ENCODE measurements around the gene FLYWCH2.
A peak's percentile ranks its signal among the peaks of the same experiment; 100 is the strongest.
"Not testable (repeated sequence)": the region's sequence is repeated elsewhere in the genome, so short reads cannot be mapped to it uniquely, and the experiment has no call there.

The FLYWCH2 gene

GRCh38 chr16:2931231-2931914, 48.4 kb downstream of the FLYWCH2 start:
- not testable (repeated sequence) for DNase-seq (ENCODE audit: low spot score in 2 of 2); H3K9me3 Mint-ChIP-seq; H3K27ac Mint-ChIP-seq; H3K4me3 Mint-ChIP-seq; ATAC-seq
- peaks cover 17% of the 10 kb centered on the region for H3K4me1 Mint-ChIP-seq
- peaks cover 57% of the 10 kb centered on the region for H3K36me3 Mint-ChIP-seq

- peaks cover 72% of the 10 kb centered on the region for H3K36me3 Mint-ChIP-seq
- ATAC-seq (no peak), DNase-seq (ENCODE audit: low spot score in 2 of 2) (no peak)
- no peak overlapping the region for H3K27ac Mint-ChIP-seq
- H3K9me3 Mint-ChIP-seq = no peaks in the 10 kb centered on the region
- peaks cover 4% of the 10 kb centered on the region for H3K4me1 Mint-ChIP-seq
- H3K4me3 Mint-ChIP-seq = no peak overlapping the region
Measured at GRCh38 chr16:2933136-2933535, 50.1 kb downstream of the FLYWCH2 start.

- no peak for ATAC-seq
- H3K27ac Mint-ChIP-seq = no peak overlapping the region
- H3K4me1 Mint-ChIP-seq = peaks cover 4% of the 10 kb centered on the region
- peaks cover 77% of the 10 kb centered on the region for H3K36me3 Mint-ChIP-seq
- H3K9me3 Mint-ChIP-seq = no peaks in the 10 kb centered on the region
- no peak for DNase-seq (ENCODE audit: low spot score in 2 of 2)
- no peak overlapping the region for H3K4me3 Mint-ChIP-seq
Measured at GRCh38 chr16:2933701-2934100, 50.7 kb downstream of the FLYWCH2 start.

- Mint-ChIP-seq H3K36me3 (peaks cover 85% of the 10 kb centered on the region), H3K27ac (no peak overlapping the region), H3K4me3 (no peak overlapping the region), H3K4me1 (peaks cover 4% of the 10 kb centered on the region), H3K9me3 (no peaks in the 10 kb centered on the region)
- DNase-seq (ENCODE audit: low spot score in 2 of 2) (no peak), ATAC-seq (no peak)
Measured at GRCh38 chr16:2934450-2934849, 51.4 kb downstream of the FLYWCH2 start.

GRCh38 chr16:2936436-2937011, 53.5 kb downstream of the FLYWCH2 start:
- no peak for ATAC-seq
- H3K9me3 Mint-ChIP-seq = no peaks in the 10 kb centered on the region
- H3K27ac Mint-ChIP-seq = peak overlapping the region; percentile 43
- peaks cover 92% of the 10 kb centered on the region for H3K36me3 Mint-ChIP-seq
- peaks cover 4% of the 10 kb centered on the region for H3K4me1 Mint-ChIP-seq
- no peak overlapping the region for H3K4me3 Mint-ChIP-seq
- no peak for DNase-seq (ENCODE audit: low spot score in 2 of 2)

- DNase-seq (ENCODE audit: low spot score in 2 of 2) (no peak), ATAC-seq (no peak)
- peaks cover 4% of the 10 kb centered on the region for H3K4me1 Mint-ChIP-seq
- no peak overlapping the region for H3K4me3 Mint-ChIP-seq
- no peaks in the 10 kb centered on the region for H3K9me3 Mint-ChIP-seq
- peaks cover 93% of the 10 kb centered on the region for H3K36me3 Mint-ChIP-seq
- no peak overlapping the region for H3K27ac Mint-ChIP-seq
Measured at GRCh38 chr16:2937170-2937569, 54.2 kb downstream of the FLYWCH2 start.

- Mint-ChIP-seq H3K9me3 (no peaks in the 10 kb centered on the region), H3K4me3 (no peak overlapping the region), H3K4me1 (peaks cover 4% of the 10 kb centered on the region), H3K36me3 (peaks cover 93% of the 10 kb centered on the region), H3K27ac (no peak overlapping the region)
- no peak for ATAC-seq
- no peak for DNase-seq (ENCODE audit: low spot score in 2 of 2)
Measured at GRCh38 chr16:2938206-2938605, 55.2 kb downstream of the FLYWCH2 start.

- no peak for DNase-seq (ENCODE audit: low spot score in 2 of 2)
- Mint-ChIP-seq H3K4me1 (no peaks in the 10 kb centered on the region), H3K36me3 (peaks cover 97% of the 10 kb centered on the region), H3K27ac (no peak overlapping the region), H3K4me3 (no peak overlapping the region), H3K9me3 (no peaks in the 10 kb centered on the region)
- no peak for ATAC-seq
Measured at GRCh38 chr16:2939968-2940367, 57.0 kb downstream of the FLYWCH2 start.

GRCh38 chr16:2942045-2942444, 59.0 kb downstream of the FLYWCH2 start:
- Mint-ChIP-seq H3K4me3 (no peak overlapping the region), H3K4me1 (no peaks in the 10 kb centered on the region), H3K36me3 (peaks cover 84% of the 10 kb centered on the region), H3K27ac (no peak overlapping the region), H3K9me3 (no peaks in the 10 kb centered on the region)
- no peak for DNase-seq (ENCODE audit: low spot score in 2 of 2)
- ATAC-seq = no peak

- H3K36me3 Mint-ChIP-seq = peaks cover 68% of the 10 kb centered on the region
- DNase-seq (ENCODE audit: low spot score in 2 of 2); ATAC-seq; H3K27ac Mint-ChIP-seq; H3K9me3 Mint-ChIP-seq; H3K4me1 Mint-ChIP-seq; H3K4me3 Mint-ChIP-seq: not testable (repeated sequence)
Measured at GRCh38 chr16:2943716-2944115, 60.7 kb downstream of the FLYWCH2 start.

- ATAC-seq (no peak), DNase-seq (ENCODE audit: low spot score in 2 of 2) (no peak)
- peaks cover 44% of the 10 kb centered on the region for H3K36me3 Mint-ChIP-seq
- H3K27ac Mint-ChIP-seq = peak overlapping the region; percentile 11
- H3K4me1 Mint-ChIP-seq = no peaks in the 10 kb centered on the region
- no peak overlapping the region for H3K4me3 Mint-ChIP-seq
- H3K9me3 Mint-ChIP-seq = no peaks in the 10 kb centered on the region
Measured at GRCh38 chr16:2946649-2947048, 63.6 kb downstream of the FLYWCH2 start.

All from stimulated activated effector memory CD8-positive, alpha-beta T cell treated with anti-CD3 and anti-CD28 coated beads, Interleukin-12 subunit alpha, Interleukin-12 subunit beta, amount 100 ng/mL, for 72 hours (primary cell).